Left hindlimb (tissue), 1 donor: Measurements from ENCODE around the gene FBXO42.
A peak's percentile ranks its signal among the peaks of the same experiment; 100 is the strongest.
"Not testable (repeated sequence)": the region's sequence is repeated elsewhere in the genome, so short reads cannot be mapped to it uniquely, and the experiment has no call there.

Experiments used
- DNase-seq: peaks from one replicate; pipeline ENCODE4 v3.0.0-alpha.2; 2018

The FBXO42 gene

DNA sequence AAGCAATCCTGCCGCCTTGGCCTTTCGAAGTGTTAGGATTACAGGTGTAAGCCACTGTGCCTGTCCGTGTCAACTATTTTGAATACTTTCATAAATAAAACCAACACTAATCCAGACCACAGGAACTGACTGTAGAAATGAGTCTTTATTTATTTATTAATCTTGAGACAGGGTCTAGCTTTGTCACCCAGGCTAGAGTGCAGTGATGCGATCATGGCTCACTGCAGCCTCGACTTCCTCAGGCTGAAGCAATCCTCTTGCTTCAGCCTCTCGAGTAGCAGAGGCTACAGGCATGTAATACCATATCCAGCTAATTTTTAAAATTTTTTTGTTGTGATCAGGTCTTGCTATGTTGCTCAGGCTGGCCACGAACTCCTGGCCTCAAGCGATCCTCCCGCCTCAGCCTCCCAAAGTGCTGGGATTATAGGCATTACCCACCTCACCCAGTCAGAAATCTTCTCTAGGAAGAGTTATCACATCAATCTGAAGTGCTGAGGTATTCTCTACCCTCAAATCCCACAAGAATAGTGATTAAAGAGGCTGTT lies 93.6 kb downstream of the FBXO42 start:
- no peak for DNase-seq

DNA sequence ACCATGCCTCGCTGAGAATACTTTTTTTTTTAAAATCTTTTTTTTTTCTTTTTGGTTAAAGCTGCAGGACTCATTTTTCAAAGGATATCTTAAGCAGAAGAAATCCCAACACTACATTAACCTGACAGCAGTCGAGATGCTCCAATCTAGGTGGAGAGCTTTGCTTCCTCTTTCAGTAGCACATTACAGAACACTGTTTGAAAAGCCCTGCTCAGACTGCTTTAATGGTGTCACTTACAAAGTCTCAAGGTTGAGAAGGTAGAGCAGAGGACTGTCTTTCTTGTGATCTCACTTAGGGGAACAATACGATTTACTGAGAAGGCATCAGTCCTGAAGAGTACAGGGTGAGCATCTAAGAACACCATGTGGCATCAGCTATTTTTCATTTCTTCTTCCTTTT lies 94.3 kb downstream of the FBXO42 start:
- DNase-seq, result no peak

DNA sequence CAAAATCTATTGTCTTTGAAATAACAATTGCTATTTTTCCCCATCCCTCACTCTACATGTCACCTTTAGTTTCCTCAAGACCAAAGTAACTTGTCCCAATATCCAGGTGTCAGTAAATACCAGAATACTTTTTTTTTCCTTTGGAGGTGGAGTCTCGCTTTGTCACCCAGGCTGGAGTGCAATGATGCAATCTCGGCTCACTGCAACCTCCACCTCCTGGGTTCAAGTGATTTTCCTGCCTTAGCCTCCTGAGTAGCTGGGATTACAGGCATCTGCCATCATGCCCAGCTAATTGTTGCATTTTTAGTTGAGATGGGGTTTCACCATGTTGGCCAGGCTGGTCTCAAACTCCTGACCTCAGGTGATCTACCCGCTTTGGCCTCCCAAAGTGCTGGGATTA lies 94.7 kb downstream of the FBXO42 start:
- DNase-seq, result not testable (repeated sequence)

DNA sequence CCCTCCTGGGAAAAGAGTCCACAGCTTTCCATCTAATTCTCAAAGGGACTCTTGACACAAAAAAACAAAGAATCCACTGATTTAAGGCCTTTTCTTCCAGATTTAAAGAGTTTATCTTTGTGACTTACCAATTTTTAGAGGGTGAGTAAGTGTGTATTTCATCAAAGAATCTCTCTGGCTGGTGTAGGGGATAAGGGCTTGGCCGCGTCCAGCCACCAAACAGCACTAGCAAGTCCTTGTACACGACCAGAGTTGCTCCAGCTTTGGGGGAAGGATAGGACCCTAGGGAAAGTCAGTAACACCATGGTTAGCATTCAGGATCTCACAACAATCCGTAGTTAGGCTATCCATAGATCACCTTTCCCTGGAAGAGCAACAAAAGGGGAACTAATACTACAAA lies 95.8 kb downstream of the FBXO42 start:
- no peak for DNase-seq

DNA sequence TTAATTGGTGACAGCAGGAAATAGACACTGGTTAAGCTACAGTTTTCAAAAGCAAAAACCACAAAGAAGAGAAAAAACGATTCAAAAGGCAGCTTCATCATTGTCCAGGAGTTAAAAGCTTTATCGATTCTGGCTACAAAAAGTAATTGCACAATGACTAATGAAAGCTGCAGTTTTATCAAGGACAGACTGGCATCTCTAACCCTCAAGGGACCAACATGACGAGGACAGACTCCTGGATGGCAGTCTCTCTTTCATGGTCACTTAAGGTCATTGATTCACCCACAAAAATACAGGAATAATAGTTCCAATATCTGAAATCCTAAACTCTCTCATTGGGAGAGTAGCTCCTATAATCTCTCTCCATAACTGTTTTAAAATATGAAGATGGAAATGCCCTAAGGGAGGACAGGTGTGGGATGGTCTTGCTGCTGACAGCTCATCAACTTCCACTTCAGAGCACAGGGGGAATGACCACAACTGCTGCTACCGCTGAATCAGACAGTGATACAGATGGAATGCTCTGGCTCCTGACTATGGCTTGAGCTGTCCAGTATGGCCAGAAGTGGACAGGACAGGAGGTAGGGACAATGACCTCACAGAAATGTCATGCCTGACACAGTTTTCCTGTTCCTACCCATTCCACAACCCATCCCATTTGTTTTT lies 97.9 kb downstream of the FBXO42 start:
- no peak for DNase-seq

DNA sequence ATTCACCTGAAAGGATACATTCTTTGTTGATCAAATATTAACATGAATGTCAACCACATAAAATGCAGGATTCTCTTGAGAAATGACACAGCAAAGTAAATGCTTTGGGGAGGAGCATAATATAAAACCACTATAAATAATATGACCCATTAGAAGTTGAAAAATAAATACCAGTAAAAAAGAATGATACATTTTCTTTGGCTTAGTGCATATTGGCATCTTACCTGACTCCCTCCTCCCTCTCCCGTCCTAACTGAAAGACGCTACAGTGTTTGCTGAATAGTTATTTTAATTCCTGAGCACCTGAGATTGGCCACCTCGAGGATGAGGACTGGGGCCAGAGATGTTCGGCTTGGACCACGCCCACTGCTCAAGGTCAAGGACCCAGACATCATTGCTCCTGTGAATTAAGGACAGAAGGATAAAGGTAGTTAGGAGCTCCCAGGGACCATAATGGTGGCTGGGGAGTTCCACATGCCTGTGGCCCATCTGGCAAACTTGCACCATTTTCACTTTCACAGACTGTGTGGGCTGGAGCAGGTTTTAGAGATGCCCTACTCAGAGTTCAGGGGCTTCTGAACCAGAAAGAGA lies 98.9 kb downstream of the FBXO42 start:
- no peak for DNase-seq

DNA sequence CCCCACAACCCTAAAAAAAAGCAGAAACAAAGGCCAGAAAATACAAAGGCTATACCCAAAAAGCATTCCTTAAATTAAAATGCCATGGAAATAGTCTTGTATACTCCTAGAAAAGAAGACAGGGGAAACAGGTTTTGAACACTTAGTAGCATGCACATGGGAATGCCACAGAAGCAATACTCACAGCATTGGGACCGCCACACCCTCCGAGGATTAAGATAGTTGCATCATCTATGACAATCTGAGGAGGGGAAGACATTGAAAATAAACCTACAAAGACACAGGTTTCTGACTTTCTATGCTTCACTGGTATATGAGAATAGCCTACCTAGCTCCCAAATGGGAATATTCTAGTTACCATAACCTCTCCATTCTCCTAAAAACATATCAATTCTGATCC lies 99.4 kb downstream of the FBXO42 start:
- DNase-seq, result no peak

DNA sequence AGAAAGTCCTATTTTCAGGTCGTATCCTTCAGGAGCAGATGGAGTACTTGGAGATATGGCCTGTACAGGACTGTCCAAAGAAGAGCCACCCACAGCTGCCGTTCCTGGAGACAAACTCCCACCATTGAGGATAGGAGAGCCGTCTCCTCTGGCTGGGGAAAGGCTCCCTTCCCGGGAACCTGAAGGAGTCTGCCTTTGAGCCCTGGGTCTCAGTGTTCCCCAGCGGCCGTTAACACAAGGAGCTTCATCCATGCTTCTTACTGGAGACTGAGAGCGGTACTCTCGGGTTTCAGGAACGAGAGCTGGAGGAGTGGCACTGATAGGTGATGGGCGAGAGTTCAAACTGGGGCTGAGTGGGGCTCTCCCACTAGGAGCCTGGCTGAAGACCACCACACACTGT lies 100.9 kb downstream of the FBXO42 start:
- DNase-seq, result no peak

DNA sequence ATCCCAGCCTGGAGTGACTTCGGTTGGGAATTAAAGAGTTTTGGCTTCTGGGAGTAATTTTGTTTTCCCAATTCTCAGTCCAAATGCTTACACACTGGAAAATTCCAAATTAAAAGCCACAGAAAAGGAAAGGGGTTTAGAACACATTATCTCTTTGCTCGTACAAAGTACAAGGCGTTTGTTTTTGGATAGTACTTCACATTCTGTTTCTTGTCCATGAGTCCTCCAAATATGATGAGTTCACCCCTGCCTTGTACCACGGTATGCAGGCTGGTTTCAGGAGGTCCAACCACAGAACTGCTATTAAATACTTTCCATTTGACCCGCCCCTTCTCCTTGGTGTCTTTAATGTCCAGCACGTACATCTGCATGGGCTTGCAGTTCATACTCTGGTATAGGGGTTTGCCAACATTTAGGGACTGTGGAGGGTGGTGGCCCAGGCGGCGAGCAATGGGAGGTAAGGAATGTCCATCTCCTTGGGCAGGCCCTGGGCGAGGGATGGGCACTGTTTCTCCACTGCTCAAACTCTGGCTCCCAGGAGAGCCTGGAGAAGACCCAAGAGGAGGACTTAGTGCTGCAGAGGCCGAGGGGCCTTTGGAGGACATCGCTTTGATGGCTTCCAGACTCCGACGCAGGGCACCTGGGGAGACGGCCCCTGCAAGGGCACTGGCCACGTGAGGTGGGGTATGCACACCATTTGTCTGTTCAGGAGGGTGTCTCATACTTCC lies 101.6 kb downstream of the FBXO42 start:
- no peak for DNase-seq

DNA sequence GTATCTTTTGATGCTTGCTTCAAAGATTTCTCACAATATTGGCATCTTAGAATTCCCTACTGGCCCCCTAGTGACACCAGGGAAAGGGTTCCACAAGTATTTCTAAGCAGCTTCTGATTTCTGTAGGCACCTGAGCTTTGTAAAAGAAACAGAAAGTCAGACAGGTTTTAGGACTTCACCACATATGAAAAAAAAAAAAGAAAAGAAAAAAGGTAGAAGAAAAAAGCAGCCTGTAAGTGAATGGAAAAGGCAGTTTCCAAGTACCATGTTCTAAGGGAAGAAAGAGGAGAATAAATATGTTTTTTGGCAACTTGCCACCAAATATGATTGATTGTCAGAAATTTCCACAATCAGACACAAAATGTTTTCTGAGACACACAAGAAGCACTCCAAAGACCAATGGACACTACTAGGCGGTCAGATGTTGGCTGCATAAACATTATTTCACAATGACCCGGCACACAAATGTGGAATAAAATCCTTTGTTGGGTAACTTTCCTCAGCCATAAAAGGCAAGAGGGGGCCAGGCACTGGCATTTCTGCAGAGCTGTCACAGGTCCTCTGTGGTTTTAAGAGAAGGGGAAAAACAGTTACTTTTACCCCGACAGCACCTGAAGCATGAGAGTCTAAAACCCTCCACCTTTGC lies 102.6 kb downstream of the FBXO42 start:
- no peak for DNase-seq

DNA sequence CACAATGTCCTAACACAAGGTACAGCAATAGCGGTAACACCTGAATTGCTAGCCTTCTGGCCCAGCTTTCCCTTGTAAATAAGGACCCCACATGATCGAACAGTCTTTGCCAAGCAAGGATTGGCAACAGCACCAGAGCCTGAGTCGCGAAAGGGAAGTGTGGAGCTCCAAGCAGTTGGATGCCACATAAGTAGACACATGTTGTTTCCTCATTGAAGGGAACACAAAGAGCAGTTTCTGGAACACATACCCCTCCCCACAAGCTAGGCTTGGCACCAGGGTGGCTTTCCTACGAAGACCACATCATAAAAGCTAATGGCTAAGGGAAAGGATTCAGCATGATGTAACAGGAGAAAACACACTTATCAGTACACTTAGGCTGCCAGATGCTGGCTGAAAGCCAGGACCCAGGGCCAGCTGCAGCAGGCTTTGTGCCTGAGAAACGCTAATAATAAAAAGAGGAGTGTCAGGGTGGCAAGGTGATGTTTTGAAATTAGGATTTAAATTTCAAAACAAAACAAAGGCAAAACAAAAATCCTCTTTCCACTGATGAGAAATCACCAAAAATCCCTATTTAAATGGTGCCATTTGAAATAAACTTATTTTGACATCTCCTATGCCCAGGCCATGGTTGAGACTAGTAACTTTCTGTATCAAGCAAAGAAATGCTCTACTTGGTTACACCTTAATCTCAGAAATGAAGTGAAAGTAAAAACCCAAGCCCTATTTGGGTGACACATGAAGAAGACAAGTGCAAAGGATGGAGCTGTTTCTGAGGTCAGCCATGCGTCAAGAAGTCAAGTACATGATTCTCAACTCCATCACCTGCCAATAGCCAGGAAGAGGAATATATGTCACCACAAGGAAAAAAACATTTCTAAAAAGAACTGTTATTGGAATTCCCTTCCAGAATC lies 103.4 kb downstream of the FBXO42 start:
- peak; percentile 73 for DNase-seq

DNA sequence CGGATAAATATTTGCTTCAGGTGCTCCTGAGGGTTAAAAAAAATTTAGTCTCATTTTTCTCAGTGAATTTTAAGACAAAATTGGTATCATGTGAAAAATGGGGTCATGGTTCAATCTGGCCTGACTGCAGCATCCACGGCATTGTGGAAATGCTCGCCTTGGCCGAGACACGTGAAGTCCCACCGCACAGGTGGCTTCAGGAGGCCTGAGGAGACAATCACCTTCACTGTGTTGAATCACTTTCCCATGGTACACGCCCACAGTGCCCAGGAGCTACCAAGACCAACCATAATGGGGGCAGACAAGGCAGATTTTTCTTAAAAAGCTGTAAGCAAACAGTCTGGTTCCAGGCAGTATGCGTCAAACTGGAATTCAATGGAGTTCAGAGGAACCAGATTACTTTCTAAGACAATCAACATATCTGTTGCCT lies 104.3 kb downstream of the FBXO42 start:
- DNase-seq, result no peak

DNA sequence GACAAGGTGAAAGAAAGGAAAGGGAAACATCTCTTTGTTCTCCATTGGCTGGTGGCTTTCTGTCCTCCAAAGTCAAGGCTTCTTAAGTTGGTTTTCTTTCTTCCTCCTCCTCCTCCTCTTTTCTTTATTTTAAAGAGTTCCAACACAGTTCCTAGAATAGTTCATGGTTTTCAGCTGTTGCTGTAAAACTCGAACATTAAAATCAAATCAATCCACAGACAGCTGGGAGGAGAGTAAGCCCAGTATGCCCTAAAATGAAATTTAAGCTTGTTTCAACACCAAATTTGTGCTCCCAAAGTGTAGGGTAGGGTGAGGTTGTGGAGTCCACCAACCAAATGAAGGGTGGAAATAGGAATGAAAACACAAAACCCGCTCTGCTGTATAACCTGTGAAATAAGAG lies 104.8 kb downstream of the FBXO42 start:
- no peak for DNase-seq

DNA sequence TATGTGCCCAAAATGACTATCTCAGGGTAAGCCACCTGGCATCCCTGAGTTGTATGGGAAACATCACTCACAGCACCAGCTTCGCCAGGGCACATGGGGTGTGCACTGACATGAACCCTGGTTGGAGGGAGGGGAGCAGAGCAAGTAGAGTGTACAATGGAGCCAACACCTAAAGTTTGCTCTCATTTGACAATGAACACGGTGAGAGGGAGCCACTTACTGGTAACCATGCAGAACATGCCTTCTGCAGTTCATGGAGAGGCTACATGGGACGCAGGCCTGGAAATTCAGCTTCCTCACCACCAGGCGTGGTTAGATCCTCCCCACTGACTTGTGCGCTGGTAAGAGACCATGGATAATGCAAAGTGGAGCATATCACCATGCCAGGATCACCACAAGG lies 105.3 kb downstream of the FBXO42 start:
- no peak for DNase-seq

DNA sequence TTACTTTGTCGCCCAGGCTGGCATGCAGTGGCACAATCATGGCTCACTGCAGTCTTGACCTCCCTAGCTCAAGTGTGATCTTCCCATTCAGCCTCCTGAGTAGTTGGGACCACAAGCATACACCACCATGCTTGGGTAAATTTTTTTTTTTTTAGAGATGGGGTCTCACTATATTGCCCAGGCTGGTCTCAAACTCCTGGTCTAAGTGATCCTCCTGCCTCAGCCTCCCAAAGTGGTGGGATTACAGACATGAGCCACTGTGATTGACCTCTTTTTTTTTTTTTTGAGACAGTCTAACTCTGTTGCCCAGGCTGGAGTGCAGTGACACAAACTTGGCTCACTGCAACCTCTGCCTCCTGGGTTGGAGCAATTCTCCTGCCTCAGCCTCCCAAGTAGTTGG lies 106.0 kb downstream of the FBXO42 start:
- DNase-seq, result not testable (repeated sequence)

DNA sequence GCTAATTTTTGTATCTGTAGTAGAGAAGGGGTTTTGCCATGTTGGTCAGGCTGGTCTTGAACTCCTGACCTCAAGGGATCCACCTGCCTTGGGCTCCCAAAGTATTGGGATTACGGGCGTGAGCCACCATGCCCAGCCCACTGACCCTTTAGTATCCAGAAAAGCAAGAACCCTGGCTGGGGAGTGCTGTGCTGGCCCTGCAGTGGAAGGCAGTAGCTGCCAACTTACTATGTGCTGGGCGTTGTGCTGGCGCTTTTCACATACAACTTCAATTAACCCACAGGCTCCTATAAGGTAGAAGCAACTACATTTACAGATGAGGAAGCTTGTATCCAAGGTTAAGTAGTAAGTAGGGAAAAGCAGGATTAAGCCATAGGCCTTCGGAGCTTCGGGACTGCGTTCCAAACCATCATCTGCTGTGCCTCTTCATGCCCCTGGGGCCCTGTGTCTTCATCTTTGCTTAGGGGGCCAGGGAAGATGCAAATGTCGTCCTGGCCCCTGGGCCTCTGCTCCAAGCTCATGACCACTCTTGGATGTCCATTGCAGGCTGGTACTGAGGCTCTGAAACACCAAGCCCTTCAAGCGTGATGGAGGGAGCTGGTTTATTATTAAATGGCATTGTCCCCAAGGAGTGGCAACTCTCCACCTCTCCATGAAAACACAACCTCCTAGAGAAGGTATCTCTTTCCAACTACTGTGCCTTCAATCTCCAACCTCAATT lies 106.6 kb downstream of the FBXO42 start:
- DNase-seq, result no peak

DNA sequence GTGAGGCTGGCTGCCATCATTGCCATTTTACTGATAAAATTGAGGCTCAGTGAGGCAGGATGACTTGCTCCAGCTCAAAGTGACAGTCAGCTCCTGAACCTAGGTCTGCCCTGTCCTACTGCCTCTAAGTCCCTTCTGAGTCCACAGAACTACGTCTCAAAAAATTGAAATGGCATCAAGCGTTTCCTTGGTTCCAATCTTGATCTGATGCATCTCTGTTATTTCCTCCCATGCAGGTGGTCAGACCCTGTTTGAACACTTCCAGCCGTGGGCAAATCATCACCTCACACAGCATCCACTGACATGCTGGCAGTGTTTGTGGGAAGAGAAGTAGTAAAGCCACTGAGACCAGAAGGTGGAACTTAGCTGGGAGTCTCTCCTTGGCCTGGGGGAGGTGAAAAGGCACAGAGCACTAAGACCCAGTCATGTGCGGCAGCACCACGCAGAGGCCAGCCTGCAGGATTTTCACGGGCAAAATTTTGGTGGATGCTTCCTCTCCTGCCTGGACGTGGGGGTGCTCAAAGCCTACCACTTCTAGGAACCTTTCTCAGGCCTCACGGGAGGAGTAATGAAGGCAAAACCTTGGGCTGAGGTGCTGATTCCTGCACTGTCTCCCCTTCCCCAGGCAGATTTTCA lies 107.5 kb downstream of the FBXO42 start:
- DNase-seq, result no peak

DNA sequence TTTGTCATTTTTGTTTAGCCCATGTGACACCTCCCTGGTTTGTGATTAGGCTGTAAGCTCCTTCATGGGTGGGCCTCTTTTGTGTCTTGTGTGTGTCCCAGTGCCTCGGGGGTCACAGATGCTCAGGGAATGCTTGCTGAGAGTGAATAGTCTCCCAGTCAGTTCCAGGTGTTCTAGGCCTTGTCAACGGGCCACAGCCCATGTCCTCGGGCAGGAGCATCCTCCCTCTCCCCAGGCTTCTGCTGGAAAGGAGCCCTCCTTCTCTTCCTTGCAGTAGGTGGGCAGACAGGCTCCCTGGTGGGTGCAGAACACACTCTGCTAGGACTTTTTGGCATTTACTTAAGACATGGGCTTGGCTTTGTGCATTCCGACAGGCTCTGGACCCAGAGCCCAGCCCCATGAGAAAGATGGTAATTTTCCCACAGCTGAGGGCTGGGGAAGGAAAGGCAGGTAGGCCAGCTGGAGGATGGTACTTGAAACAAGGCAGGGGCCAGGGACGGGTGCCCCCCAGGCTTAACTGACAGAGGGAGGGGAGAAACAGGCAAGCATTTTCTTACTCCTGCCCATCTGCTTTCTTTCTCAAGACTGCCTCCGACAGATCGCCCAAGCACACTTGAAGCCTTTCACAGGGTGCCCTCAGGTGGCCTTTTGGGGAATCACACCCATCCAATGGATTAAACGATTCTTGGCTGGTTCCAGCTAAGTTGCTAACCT lies 108.2 kb downstream of the FBXO42 start:
- peak; percentile 84 for DNase-seq

DNA sequence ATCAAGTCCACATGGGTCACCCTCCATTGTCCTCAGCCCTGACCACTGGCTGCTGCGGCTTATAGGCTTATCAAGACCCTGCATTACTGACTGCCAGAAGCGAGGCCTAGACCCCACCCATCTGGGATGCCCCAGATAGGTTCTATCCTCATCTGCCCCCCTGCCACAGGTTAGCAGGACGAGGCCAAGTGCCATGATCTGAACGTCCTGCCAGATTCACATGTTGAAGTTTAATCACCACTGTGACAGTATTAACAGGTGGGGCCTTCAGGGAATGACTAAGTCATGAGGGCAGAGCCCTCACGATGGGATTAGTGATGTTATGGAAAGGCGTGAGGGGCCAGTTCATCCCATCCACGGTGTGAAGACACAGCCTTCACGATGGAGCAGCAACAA lies 109.1 kb downstream of the FBXO42 start:
- DNase-seq, result no peak

DNA sequence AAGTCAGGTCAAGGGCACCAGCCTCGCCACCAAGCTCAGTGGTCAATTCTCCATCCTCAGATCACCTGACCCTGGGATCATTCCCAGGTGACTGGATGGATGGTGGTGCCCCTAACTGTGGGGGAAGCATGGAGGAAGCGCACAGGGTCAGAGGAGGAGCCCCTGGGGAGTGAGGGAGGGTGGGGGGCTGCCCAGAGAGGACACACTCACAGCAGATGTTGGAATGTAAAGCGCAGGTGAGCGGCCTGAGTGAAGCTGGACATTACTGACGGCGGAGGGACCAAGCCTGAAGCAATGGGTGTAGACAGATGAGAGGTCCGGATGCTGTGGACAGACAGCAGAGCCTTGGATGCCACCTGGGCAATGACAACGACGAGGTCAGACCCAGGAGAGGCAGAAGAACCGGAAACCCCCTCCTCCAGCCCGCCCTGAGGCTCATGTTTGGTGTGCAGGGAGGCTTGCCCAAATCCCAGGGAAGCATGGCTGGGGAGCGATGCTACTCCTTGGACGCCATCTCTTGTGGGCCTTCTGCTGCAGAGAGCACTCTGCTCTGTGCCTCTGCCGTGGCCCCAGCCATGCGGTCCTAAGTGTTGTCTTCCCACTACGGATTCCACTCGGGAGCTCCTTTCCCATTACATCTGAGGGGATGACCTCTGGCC lies 109.6 kb downstream of the FBXO42 start:
- DNase-seq, result no peak
